GM19099 (cell line): Measurements from ENCODE around the gene ACAD8.

Experiments used
- POLR2A ChIP-seq: IDR thresholded peaks from 3 replicates; pipeline ENCODE4 v1.6.1; 2011; ENCODE audit warnings: low read depth; ENCODE audit not compliant: insufficient read length; ENCODE audit errors: extremely low read depth

The ACAD8 gene

DNA sequence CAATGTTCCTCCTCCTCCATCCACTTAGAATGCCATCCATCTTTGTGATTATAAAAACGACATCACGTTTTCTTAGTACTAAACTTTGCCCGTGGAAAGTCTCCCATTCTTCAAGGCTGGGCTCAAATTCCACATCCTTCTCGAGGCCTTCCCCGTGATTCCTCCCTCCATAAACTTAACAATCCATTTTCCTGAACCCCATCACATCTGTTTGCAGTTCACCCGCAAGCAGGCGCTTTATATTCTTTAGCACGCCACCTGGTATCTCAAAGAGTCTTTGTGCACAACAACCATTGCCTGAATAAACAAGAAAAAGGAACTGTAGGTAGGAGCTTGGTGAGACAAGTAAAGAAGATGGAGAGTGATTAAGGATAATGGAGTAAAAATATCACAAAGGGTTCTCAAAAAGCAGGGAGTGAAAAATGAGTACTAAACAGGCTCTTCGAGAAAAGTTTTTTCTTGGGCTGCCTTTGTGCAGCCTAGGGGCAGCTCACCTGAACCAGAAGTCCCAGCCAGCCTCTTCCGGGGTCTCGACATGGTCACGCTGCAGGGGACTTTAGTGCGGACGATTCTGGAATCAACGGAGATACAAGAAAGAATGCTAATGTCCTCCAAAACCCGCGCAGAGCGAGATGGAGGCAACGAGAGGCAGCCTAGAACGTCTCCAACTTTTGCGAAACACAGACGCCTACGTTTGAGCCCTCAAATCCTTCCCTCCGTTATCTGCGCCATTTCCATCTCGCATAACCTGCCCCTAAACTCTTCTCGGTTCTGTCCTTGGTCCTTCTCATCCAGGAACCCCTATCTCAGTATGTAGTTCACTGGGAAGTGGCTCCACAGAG lies 801 bp upstream of the ACAD8 start:
- no peak for TF ChIP-seq POLR2A

DNA sequence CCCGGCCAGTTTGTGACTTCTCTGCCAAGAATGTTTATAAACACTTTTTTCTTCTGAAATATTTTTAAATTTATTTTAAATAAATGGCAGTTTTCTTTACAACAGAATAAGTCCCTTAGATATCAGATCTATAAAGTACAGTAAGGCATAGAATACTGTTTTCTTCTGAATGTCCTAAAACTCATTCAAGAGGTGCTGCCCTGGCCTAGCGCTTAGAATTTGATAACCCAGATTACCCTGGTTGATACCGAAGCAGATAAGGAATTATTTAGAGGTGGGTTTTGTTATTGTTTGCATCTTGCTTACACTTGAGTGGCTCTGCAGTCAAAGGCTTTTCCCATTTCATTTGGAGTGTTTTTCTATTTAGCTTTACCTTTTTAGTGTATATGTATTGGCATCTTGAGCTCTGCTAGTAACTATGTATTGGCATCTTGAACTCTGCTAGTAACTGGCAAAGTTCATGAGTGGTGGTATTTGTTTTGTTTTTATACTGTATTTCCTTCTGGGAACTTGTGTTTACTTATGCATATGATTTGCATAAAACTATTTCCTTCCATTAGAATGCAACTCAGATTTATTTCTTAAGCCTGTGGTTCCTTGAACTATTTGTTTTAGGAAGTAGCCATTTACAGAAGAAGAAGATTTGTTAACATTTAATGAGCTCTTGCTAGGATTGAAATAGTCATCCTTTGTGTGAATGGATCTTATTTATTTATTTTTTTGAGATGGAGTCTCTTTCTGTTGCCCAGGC lies 1.2 kb downstream of the ACAD8 start:
- no peak for TF ChIP-seq POLR2A

DNA sequence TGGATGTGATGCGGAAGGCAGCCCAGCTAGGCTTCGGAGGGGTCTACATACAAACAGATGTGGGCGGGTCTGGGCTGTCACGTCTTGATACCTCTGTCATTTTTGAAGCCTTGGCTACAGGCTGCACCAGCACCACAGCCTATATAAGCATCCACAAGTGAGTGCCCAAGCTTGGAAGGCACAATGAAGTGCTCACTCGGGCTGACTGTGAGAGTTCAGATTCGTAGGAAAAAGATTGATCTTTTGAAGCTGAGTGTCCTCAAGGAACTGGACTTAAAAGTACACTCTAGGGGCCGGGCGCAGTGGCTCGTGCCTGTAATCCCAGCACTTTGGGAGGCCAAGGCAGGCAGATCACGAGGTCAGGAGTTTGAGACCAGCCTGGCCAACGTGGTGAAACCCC lies 3.7 kb downstream of the ACAD8 start:
- no peak for TF ChIP-seq POLR2A

DNA sequence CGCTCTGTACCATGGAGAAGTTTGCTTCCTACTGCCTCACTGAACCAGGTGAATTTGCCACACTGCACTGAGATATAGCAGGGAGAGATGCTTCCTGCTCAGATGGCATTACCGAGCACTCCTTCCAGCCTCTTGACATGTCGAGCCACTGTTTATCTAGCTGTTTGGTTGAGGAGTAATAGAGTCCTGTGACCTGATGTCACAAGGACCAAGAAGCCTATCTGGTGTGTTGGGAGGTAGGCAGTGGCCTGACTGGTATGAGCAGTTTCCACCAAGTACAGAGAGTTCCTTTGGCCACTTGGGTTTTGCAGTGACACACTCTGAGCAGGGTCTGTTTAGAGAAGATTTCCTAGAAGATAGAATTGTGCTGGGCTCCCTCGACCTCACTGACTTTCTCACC lies 5.2 kb downstream of the ACAD8 start:
- no peak for TF ChIP-seq POLR2A

DNA sequence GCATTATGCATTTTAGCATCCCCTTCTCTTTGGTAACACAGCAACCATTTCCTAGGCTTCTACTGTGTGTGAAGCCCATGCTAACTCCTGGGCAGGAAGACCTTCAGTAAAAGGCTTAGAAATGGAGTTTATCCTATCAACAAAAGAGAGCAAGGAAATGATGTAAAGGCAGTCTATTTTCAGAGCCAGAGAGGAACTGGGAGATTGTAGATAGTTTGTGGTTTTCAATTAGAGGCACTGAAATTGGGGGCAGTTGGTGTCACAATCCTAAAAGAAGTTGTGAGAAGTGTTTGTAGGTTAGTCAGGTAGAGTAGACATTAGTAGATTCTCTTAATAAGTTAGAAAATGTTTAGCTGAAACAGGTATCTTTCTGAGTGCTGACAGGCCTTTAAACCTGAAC lies 7.1 kb downstream of the ACAD8 start:
- no peak for TF ChIP-seq POLR2A

DNA sequence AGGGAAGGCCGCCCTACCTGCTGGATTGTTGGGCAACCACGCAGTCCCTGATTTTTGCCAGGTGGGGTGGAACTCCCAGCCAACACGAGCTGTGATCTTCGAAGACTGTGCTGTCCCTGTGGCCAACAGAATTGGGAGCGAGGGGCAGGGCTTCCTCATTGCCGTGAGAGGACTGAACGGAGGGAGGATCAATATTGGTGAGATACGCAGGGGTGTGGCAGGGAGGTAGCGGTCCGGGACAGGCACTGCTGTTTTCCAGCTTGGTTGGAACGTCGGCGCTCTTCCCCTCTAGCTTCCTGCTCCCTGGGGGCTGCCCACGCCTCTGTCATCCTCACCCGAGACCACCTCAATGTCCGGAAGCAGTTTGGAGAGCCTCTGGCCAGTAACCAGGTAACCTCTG lies 7.6 kb downstream of the ACAD8 start:
- no peak for TF ChIP-seq POLR2A

DNA sequence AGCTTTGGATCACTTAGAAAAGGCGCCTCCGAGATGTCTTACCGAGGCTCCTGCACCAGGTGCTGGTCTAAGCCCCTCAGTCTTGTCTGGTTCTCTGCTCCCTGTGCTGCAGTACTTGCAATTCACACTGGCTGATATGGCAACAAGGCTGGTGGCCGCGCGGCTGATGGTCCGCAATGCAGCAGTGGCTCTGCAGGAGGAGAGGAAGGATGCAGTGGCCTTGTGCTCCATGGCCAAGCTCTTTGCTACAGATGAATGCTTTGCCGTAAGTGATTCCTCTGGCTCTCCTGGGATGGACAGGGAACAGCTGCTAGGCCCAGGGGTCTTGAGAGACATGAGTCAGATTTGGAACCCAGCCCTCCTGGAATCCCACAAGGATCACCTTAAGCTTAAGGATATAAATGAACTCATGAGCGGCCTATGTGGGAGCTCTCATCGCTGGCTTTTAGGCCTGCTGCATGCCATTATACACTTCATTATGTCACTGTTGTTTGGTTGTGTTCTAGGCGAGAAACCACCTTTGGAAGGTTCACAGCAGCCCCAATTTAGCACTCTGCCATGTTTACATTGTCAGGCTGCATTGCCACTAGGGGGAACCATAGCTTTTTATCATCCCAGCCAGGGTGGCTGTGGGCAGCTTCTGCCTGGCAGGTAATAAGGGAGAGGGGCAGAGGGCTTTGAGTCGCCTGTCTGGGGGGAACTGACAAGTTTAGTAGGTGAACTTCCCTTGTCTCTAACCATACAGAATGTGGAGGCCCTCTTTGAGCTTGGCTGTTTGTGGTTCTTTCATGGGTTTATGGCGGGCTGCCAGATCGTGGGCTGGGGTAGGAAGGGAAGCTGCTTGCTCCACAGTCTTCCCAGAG lies 8.5 kb downstream of the ACAD8 start:
- TF ChIP-seq POLR2A, result no peak

DNA sequence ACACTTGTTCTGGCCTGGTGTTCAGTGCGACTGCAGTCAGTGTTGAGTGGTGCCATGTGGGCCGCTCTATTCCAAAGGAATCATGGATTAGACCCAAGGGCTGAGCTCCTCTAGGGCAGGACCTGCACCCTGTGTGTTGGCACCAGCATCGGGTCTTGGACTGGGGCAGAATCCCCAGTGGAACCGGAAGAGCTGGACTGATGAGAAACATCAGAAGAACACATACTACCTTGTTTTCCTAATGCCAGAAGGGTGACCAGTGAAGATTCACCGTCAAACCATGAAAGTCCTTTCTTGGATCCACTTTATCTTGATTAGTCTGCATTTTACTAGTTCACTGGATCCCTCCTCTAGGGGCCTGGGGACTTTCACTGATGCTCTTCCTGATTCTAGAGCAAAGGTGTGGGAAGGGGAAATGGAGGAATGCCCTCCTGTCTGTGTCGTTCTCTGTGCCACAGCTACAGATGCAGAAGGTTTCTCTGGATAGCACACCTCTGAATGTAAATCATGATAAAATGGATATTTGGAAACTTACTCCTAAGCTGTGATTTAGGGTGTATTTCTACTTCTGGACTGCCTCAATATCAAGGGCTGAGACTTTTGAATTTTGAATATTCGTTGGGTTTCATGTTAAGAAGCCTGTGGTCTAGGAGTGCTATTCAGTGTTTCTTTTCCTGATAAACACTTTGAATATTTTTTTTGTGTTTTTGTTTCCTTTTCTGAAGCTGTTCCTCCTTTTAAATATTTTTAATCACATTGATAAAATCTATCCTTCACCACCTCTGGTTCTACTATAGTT lies 11.8 kb downstream of the ACAD8 start:
- TF ChIP-seq POLR2A, result no peak

DNA sequence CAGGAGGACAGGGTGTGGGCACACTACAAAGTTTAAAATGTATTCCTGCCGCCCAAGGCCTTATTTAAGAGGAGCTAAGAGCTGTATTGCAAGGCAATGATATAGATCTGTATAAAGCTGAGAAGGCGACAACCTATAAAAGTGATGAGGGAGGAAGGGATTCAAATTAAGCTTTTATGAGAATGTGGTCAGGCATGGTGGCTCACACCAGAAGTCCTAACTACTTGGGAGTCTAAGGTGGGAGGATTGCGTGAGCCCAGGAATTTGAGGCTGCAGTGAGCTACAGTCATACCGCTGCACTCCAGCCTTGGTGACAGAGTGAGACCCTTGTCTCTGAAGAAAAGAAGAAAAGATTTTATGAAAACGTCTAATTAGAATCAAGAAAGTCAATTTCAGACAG lies 13.1 kb downstream of the ACAD8 start:
- TF ChIP-seq POLR2A, result no peak

DNA sequence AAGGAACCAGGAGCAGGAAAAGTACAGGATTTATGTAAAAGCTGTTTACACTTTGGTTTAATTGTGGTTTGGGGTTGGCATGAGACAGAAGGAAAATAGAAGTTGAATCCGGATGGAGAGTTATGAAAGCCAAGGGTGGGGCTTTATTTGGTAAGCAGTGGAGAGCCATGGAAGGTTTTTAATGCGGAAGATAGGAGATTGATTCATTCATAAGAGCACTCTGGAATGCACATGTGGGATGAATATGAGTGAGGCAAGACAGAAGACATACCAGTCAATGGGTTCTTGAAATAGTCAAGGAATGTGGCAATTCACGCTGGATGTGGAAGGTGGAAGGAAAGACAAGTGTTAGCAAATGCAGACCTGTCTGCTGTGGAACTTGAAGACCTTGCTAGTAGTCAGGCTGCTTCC lies 13.5 kb downstream of the ACAD8 start:
- no peak for TF ChIP-seq POLR2A

DNA sequence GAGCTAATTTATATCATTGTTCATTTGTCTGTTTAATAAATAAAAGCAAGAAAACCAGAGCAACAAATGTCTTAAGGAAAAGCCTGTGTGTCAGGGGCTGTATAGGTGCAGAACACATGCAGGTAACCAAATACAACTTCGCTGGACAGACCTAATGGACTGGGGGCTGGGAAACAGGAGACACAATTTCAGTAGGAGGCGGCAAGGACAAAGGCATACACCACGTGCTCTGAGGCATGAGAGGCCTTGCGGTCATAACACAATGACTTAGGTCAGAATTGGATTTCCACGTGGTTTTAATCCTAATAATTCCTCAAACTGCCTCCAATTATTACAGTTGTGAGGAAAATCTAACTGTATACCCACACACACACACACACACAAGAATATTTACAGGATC lies 14.1 kb downstream of the ACAD8 start:
- TF ChIP-seq POLR2A, result no peak

DNA sequence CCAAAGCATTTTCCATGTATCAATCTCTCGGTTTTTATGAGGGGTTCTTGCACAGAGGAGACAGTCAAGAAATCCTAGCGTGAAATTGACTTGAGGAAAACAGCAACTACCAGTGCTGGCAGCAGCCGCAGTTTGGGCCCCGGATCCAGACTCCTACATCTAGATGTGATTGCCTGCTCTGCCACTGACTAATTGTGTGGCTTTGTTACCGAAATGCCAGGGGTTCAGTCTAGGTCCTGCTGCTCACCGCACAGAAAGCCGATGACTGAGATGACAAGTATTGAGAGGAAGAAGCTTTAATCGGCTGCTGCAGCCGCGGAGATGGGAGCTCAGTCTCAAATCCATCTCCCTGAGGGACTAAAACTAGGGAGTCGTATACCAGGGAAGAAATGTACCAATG lies 14.6 kb downstream of the ACAD8 start:
- no peak for TF ChIP-seq POLR2A

DNA sequence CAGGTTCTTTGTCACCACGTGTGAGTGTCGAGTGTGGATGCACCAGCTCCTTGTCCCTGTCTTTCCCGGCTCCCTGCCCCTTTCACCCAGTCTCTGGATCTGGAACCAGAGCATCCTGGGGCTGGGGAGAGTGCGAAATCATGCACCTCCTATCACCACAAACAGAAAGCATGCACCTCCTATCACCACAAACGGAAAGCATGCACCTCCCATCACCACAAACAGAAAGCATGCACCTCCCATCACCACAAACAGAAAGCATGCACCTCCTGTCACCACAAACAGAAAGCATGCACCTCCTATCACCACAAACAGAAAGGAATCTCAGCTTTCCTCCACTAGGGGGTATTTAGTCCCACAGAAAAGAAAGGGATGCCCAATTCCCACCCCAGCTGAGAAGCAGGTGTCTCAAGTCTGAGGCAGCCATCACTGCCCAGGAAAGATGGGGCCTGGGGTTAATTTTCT lies 16.9 kb downstream of the ACAD8 start:
- TF ChIP-seq POLR2A, result no peak

DNA sequence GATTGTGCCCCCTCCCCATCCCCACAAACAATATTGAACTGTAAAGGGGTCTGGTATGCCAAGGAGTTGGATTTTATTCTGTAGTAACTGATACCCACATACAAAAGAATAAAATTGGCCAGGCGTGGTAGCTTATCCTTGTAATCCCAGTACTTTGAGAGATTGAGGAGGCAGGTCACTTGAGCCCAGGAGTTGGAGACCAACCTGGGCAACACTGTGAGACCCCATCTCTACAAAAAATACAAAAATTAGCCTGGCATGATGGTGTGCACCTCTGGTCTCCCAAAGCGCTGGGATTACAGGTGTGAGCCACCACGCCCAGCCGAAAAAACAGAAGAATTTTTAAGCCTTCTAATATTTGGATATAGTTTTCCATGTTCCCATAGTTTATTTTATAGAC lies 18.6 kb downstream of the ACAD8 start:
- TF ChIP-seq POLR2A, result no peak

DNA sequence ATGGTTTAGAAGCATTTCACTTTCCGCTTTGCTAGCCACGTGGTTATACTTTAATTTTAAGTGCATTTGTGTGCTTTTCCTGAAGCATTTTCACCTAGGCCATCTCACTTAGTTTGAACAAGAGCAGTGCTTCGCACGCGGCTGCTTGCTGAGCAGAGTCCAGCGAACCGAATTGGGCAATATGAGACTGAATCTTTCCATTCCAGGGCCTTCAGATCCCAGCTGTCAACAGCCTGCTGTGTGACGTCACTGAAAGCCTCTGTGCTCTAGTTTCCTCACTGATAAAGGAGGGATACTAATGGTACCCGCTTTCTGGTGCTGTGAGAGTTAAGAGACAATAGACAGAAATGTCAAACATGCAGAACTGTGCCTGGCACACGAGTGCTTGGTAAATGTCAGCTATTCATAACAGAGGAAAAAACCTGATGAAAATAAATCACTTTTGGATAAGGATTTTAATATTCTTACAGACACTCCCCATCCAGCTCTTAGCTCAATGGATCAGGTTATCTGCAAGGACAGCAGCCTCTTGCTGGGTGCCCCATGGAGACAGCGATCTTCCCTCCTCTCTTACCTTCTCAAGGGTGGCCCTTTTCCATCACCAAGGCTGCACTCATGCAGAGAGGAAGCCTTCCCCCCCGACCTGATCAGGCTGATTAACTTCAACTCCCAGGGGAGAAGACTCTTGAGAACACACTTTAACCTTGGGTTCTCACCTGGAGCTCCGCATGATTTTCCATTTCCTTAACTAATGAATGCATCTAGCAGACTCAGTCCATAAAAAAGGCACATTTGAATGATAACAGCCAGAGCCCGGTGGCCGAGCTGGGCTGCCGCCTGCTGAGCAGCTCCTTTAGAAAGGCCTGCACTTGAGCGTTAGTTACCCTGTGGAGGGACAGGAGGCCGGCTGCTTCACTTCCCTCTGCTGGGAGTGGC lies 19.3 kb downstream of the ACAD8 start:
- no peak for TF ChIP-seq POLR2A
